Lower leg skin (tissue), 3 donors: ENCODE measurements around the gene CTSZ.
A peak's percentile ranks its signal among the peaks of the same experiment; 100 is the strongest.

Experiments used
- POLR2A ChIP-seq, 2 donors: fragments of 450-650 bp; IDR thresholded peaks; one replicate each; pipeline ENCODE4 v1.6.1; 2016 to 2017; ENCODE audit warnings: antibody characterized with exemption in 2 of 2, mild to moderate bottlenecking in 1 of 2, moderate library complexity in 1 of 2
- TF ChIP-seq, protein P1 (sequence below), 3 donors: fragments of 450-650 bp; IDR thresholded peaks; one replicate each; pipeline ENCODE4 v1.5.1; 2016; ENCODE audit warnings: antibody characterized with exemption in 3 of 3, mild to moderate bottlenecking in 3 of 3, moderate library complexity in 2 of 3

DNA sequence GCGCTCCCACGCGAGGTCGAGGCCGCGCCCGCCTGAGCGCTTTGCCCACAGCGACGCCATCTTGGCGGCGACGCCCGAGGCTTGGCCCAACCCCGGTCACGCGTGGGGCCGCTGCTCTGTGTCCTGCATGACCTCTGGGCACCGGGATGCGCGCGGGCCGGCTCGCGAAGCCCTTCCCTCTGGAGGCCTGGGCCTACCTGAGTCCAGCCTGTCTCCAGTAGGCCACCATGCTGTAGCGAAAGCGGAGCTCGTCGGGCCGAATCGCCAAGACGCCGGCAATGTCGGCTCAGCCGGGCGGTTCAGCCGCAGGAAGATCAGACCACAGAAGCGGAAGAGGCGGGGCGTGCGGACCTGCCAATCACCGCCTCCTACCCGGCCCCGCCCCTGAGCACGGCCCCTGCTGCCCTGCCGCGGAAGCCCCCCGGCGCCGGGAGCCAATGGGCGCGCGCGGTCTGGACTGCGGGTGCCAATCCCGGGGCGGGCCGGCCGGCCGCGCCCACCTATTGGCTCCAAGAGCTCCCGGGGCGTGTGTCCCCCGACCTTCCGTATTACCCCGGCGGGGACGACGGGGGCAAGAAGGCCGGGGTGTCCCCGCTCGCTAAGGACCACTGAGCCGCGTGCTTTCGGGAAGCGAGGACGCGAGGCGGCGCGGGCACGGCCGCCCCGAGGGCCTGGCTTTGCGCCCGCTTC is 25.1 kb upstream of the CTSZ start, which contains the start of gene ATP5F1E:
- TF ChIP-seq, protein P1, sequence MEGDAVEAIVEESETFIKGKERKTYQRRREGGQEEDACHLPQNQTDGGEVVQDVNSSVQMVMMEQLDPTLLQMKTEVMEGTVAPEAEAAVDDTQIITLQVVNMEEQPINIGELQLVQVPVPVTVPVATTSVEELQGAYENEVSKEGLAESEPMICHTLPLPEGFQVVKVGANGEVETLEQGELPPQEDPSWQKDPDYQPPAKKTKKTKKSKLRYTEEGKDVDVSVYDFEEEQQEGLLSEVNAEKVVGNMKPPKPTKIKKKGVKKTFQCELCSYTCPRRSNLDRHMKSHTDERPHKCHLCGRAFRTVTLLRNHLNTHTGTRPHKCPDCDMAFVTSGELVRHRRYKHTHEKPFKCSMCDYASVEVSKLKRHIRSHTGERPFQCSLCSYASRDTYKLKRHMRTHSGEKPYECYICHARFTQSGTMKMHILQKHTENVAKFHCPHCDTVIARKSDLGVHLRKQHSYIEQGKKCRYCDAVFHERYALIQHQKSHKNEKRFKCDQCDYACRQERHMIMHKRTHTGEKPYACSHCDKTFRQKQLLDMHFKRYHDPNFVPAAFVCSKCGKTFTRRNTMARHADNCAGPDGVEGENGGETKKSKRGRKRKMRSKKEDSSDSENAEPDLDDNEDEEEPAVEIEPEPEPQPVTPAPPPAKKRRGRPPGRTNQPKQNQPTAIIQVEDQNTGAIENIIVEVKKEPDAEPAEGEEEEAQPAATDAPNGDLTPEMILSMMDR (IDR thresholded peaks at IDR 0.05): peak in 1 of 3 donors; percentile 7
- peak in 1 of 2 donors; percentile 79 for TF ChIP-seq POLR2A (IDR thresholded peaks at IDR 0.05)
